ENCODE results near the gene SLC18B1.

The SLC18B1 gene

DNA sequence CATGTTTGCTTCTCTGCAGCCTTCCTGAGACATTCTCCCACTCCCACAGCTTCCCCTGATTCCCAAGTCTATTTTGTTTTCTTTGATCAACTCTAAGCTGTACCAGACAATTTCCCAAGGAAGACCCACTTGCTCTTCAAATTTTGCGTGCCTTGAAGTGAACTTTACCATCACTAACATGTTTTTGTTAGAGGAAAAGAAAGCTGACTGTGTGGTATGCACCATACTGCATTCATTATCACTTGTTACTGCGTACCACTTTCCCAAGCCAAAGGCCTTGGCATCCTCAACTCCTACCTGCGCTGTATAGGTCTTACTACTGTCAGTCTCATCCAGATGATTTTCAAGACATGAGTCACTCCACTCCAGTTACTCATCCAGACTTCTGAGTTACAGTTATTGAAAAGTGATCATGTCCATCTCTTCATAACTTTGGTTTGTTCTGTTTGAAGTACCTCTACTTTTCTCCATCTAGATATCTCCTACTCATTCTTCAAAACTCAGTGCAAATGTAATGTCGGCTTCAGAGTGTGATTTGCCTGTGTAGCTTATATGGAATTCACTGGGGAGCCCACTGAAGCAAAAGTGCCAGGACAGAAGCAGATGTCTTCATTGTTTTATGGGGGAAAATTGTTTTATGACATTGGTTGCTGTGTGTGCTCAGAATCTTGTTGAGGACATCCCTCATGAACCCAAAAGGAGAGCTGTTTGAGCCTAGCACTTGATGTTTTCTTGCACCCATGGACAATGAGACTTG lies 21.1 kb upstream of the SLC18B1 start:
- in situ Hi-C loops (cut with MboI; ENCODE audit: low pct_unique_long_range_greater_than_20kb, low sequenced_read_pairs, unreplicated experiment): no loop called here
- DNase-seq (ENCODE audit: low spot score): no peak
- TF ChIP-seq CTCF (IDR thresholded peaks at IDR 0.05; ENCODE audit: extremely low read depth, insufficient read depth, missing control alignments): no peak

DNA sequence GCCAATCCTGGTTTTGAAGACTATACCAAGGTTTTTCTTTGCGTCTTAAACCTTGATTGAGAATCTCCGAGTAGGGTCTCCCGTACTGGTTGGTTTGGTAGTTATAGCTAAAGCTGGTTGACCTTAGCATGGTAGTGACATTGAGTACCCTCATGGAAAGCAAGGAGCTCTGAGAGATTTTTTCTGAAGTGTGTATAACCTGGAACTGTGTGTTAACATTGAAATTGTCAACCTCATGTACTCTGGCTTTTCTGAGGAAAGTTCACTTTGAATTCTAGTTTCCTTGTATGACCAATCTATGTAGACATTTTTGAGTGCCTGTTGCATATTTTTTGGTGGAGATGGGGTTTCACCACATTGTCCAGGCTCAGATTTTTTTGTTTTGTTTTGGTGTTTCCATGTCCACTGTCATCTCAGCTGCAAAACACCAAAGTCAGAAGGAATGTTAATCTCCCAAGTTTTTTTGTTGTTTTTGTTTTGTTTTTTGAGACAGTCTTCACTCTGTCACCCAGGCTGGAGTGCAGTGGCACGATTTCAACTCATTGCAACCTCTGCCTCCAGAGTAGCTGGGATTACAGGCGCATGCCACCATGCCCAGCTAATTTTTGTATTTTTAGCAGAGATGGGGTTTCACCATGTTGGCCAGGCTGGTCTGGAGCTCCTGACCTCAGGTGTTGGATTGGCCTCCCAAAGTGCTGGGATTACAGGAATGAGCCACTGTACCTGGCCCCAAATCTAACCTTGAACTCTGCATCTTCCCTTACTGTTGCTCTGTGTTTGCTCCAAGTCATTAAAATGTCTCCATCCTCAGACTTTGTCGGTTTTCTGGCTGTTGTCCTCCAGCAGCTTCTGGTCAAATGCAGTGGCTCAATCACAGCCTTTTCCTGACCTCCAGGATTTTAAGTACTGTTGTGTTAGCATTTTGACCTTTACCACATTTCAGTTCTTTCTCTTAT lies 20.2 kb upstream of the SLC18B1 start:
- no peak for DNase-seq (ENCODE audit: low spot score)
- TF ChIP-seq CTCF (IDR thresholded peaks at IDR 0.05; ENCODE audit: extremely low read depth, insufficient read depth, missing control alignments): no peak
- in situ Hi-C loops (cut with MboI; ENCODE audit: low pct_unique_long_range_greater_than_20kb, low sequenced_read_pairs, unreplicated experiment): no loop called here

GRCh38 chr6:132817554-132818403 lies 19.3 kb upstream of the SLC18B1 start:
- DNase-seq (ENCODE audit: low spot score): no peak
- in situ Hi-C loops (cut with MboI; ENCODE audit: low pct_unique_long_range_greater_than_20kb, low sequenced_read_pairs, unreplicated experiment): no loop called here
- TF ChIP-seq CTCF (IDR thresholded peaks at IDR 0.05; ENCODE audit: extremely low read depth, insufficient read depth, missing control alignments): no peak

- no peak for DNase-seq (ENCODE audit: low spot score)
- in situ Hi-C loops (cut with MboI; ENCODE audit: low pct_unique_long_range_greater_than_20kb, low sequenced_read_pairs, unreplicated experiment): no loop called here
- TF ChIP-seq CTCF (IDR thresholded peaks at IDR 0.05; ENCODE audit: extremely low read depth, insufficient read depth, missing control alignments): peak; percentile 9
Observed at GRCh38 chr6:132816660-132817059, 18.2 kb upstream of the SLC18B1 start.

DNA sequence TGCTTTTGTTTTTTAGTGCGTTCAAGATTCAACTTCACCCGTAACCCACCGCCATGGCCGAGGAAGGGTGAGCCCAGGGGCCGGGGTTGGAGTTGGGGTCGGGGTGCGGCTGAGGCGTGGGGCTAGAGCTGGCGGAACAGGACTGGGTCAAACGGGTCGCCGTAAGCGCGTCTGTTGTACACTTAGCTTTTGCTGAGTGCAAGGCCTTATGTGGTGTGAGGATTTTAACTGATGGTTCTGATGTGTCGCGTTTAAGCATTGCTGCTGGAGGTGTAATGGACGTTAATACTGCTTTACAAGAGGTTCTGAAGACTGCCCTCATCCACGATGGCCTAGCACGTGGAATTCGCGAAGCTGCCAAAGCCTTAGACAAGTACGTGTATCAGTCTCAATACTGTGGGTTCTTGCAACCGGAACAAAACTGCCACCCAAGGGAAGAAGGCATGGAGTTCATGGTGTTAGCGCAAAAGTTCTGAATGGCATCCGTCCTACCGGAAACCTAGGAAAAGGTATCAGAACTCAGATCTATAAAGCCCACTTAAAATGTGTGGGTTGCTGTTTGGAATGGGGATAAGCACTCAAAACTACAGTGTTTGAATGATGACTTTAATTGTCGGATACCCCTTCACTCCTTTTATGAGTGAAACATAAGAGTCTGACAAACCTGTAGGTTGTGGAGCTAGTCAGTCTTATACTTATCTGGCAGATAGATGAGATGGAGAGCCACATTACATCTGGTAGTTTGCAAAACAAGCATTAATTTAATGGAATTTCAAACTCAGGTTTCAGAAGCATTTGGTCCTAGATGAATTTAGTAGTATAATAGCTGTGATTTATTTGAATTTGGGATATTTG lies 16.5 kb upstream of the SLC18B1 start:
- no peak for TF ChIP-seq CTCF (IDR thresholded peaks at IDR 0.05; ENCODE audit: extremely low read depth, insufficient read depth, missing control alignments)
- no peak for DNase-seq (ENCODE audit: low spot score)
- in situ Hi-C loops (cut with MboI; ENCODE audit: low pct_unique_long_range_greater_than_20kb, low sequenced_read_pairs, unreplicated experiment): no loop called here
